K562 (cell line): ENCODE data around the gene ERFL. TPM values are rescaled to one million over a fixed set of nuclear protein-coding genes. Genes with fewer than 3 reads are reported as not detected.

Source experiments
- ARNT ChIP-seq, 2 experiments: fragments of 450-650 bp; IDR thresholded peaks; 2 replicates each; pipeline ENCODE4 v1.6.1; 2016; ENCODE audit warnings: mild to moderate bottlenecking in 1 of 2
- ATF3 ChIP-seq, 2 experiments: fragments of 450-650 bp in 1 of 2; sonication (generic) in 1 of 2; formaldehyde crosslinking in 1 of 2; IDR thresholded peaks in 1 of 2; conservative IDR thresholded peaks in 1 of 2; 2 replicates each; pipeline versions ENCODE4 v1.6.1 to v1.8.1; 2016 to 2023; ENCODE audit warnings: mild to moderate bottlenecking in 2 of 2, moderate library complexity in 2 of 2, inconsistent platforms in 1 of 2, missing genetic modification reagents in 1 of 2
- BRD4 ChIP-seq: fragments of 200-600 bp; sonication (generic); IDR thresholded peaks from 2 replicates; pipeline ENCODE4 v1.6.1; 2017; ENCODE audit warnings: inconsistent platforms
- CBFA2T2 ChIP-seq: fragments of 450-650 bp; conservative IDR thresholded peaks from 2 replicates; pipeline ENCODE4 v1.6.1; 2017; ENCODE audit warnings: mild to moderate bottlenecking
- CEBPB ChIP-seq: fragments of 450-650 bp; IDR thresholded peaks from 2 replicates; pipeline ENCODE4 v1.6.1; 2016; ENCODE audit warnings: missing genetic modification characterization, missing compliant biosample characterization
- CHD7 ChIP-seq: fragments of 200-600 bp; sonication (generic); IDR thresholded peaks from one replicate; pipeline ENCODE4 v1.6.1; 2012; ENCODE audit warnings: mild to moderate bottlenecking, low read depth, low read length, inconsistent platforms
- EWSR1 ChIP-seq: fragments of 450-650 bp; IDR thresholded peaks from 2 replicates; pipeline ENCODE4 v1.6.1; 2018; ENCODE audit warnings: borderline replicate concordance, mild to moderate bottlenecking, low read depth, moderate library complexity; ENCODE audit not compliant: partially characterized antibody
- HNRNPUL1 ChIP-seq: fragments of 200-400 bp; formaldehyde crosslinking; IDR thresholded peaks from 2 replicates; pipeline ENCODE4 v1.6.1; 2017; ENCODE audit warnings: low read length
- ILF3 ChIP-seq: fragments of 450-650 bp; IDR thresholded peaks from 2 replicates; pipeline ENCODE4 v1.6.1; 2018; ENCODE audit warnings: antibody characterized with exemption, mild to moderate bottlenecking, moderate library complexity, borderline replicate concordance
- KDM2B ChIP-seq: fragments of 250-450 bp; sonication (Bioruptor Pico); IDR thresholded peaks from 2 replicates; pipeline ENCODE4 v1.8.0; 2021; ENCODE audit warnings: mild to moderate bottlenecking, moderate library complexity
- POLR2G ChIP-seq: fragments of 200-400 bp; formaldehyde crosslinking; IDR thresholded peaks from 2 replicates; pipeline ENCODE4 v1.6.1; 2017; ENCODE audit warnings: low read depth, mild to moderate bottlenecking, antibody characterized with exemption, low read length, moderate library complexity
- RBM39 ChIP-seq: fragments of 200-400 bp; formaldehyde crosslinking; optimal IDR thresholded peaks from 2 replicates; pipeline ENCODE3; 2018; ENCODE audit warnings: low read depth, low read length
- RHOXF2B ChIP-seq: fragments of 250-450 bp; sonication (Bioruptor Pico); conservative IDR thresholded peaks from 2 replicates; pipeline ENCODE4 v1.5.1; 2021
- SOX6 ChIP-seq: fragments of 450-650 bp; IDR thresholded peaks from 2 replicates; pipeline ENCODE4 v1.6.1; 2014; ENCODE audit warnings: mild to moderate bottlenecking
- SUPT5H ChIP-seq: fragments of 450-650 bp; IDR thresholded peaks from 2 replicates; pipeline ENCODE4 v1.6.1; 2016
- ZKSCAN8 ChIP-seq: fragments of 200-800 bp; sonication (Bioruptor generic); IDR thresholded peaks from 2 replicates; pipeline ENCODE4 v1.6.1; 2016; ENCODE audit warnings: missing genetic modification characterization, missing compliant biosample characterization
- ZNF24 ChIP-seq: fragments of 450-650 bp; IDR thresholded peaks from 2 replicates; pipeline ENCODE4 v1.6.1; 2016
- ZNF551 ChIP-seq: fragments of 250-450 bp; sonication (Bioruptor Pico); IDR thresholded peaks from 2 replicates; pipeline ENCODE4 v1.5.0; 2021; ENCODE audit warnings: mild to moderate bottlenecking, moderate library complexity
- polyA plus RNA-seq, 8 experiments: library from polyadenylated mRNA; depleted of rRNA in 4 of 8; stranded (reverse) in 5 of 8; unstranded in 3 of 8; fragments of >200 nt; fragmentation: Nextera tagmentation in 2 of 8; fragmentation: Illumina TruSeq in 1 of 8; extraction: Ambion mirVana in 2 of 8; extraction: Trizol in 1 of 8; gene quantifications; 2 replicates each; pipeline versions ENCODE4 v1.2.1 to v1.2.3, GENCODE V29; 2011 to 2014; ENCODE audit warnings: inconsistent platforms in 1 of 8, missing spikeins in 1 of 8
- total RNA-seq, 7 experiments: library from RNA; depleted of rRNA in 6 of 7; stranded (reverse); fragments of >200 nt in 6 of 7; fragmentation: Illumina TruSeq in 2 of 7; extraction: Trizol in 2 of 7; gene quantifications; 2 replicates each; pipeline versions ENCODE4 v1.2.1 to v1.2.3, GENCODE V29; 2011 to 2021; ENCODE audit warnings: low replicate concordance in 1 of 7

The ERFL gene
- total and polyA plus RNA-seq, 9 of the 15 experiments (the other 6 are each of a cell fraction or from before 2014, with no cell fraction given): 0.07 to 0.75 (median 0.32) TPM; not detected in 4

DNA sequence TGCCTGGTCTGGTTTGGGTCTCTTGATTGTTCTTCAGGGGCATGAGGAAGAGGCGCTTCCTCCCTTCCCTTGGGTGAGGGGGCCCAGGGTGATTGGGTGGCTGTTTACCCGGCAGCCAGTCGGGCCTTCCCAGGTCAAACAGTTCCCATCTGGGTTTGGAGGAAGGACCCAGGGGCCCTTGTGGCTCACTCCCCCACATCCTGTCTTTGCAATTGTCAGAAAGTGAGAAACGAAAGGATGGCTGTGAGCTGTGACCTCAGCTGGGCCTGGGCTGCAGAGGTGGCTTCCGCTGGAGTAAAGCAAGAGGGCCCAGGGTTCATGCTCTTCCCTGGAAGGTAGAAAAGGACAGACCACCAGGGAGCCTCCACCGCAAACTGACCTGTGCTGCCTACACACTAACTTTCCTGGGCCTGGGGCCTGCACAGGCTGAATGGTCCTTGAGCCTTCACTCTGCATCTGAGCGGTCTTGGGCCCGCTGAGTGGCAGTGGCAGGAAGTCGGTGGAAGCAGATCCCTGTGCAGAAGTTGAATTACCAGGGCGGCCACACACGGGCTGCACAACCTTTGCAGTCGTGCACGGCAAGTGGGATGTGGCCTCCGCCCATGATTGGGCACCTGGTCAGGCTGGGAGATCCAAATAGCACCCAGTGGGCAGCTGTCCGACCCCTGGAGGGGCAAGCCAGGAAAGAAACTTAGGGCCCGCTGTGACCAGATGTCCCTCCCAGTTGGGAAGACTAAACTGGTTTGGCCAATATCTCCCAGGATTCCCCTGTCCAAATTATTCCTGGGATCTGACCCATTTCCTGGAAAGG is 56.5 kb downstream of the ERFL start (continued):
- TF ChIP-seq ZNF551 (no peak), CHD7 (peak; percentile 25), SUPT5H (peak; percentile 84), CBFA2T2 (no peak), HNRNPUL1 (no peak), ATF3 (IDR thresholded peaks at IDR 0.05) (no peak), ATF3 (CRISPR knock-in tag; conservative IDR thresholded peaks at IDR 0.05) (no peak), RHOXF2B (CRISPR knock-in tag) (0 out of 2 replicates have a peak, but pooled peaks have one; percentile 36), ZKSCAN8 (no peak), KDM2B (CRISPR knock-in tag) (no peak), ILF3 (peak; percentile 67; the same call in 1 of the 2 replicates), BRD4 (no peak), ARNT (IDR thresholded peaks at IDR 0.05) (no peak), POLR2G (peak; percentile 76), RBM39 (no peak), CEBPB (tag) (no peak), SOX6 (no peak), ZNF24 (no peak), EWSR1 (peak; percentile 40)
